ENCODE data around the gene MTIF3.

GRCh38 chr13:27432611-27433210 is 17.7 kb downstream of the MTIF3 start:
- TF ChIP-seq, protein P1, sequence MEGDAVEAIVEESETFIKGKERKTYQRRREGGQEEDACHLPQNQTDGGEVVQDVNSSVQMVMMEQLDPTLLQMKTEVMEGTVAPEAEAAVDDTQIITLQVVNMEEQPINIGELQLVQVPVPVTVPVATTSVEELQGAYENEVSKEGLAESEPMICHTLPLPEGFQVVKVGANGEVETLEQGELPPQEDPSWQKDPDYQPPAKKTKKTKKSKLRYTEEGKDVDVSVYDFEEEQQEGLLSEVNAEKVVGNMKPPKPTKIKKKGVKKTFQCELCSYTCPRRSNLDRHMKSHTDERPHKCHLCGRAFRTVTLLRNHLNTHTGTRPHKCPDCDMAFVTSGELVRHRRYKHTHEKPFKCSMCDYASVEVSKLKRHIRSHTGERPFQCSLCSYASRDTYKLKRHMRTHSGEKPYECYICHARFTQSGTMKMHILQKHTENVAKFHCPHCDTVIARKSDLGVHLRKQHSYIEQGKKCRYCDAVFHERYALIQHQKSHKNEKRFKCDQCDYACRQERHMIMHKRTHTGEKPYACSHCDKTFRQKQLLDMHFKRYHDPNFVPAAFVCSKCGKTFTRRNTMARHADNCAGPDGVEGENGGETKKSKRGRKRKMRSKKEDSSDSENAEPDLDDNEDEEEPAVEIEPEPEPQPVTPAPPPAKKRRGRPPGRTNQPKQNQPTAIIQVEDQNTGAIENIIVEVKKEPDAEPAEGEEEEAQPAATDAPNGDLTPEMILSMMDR (IDR thresholded peaks at IDR 0.05) = no peak
- no peak for TF ChIP-seq EP300 (IDR thresholded peaks at IDR 0.05; ENCODE audit: low read depth)
